ENCODE measurements around the gene MRPL23. TPM values are rescaled to one million over a fixed set of nuclear protein-coding genes. Genes with fewer than 3 reads are reported as not detected.

The MRPL23 gene
- total RNA-seq, 1 donor from 2014 or later, result 19.2 TPM

- FAIRE-seq (no peak), DNase-seq (ENCODE audit: low spot score in 2 of 2) (no peak)
Measured at GRCh38 chr11:1949302-1949701, 2.2 kb downstream of the MRPL23 start.

- no peak for DNase-seq (ENCODE audit: low spot score in 2 of 2)
- FAIRE-seq, result no peak
Measured at GRCh38 chr11:1949922-1950321, 2.8 kb downstream of the MRPL23 start.

DNA sequence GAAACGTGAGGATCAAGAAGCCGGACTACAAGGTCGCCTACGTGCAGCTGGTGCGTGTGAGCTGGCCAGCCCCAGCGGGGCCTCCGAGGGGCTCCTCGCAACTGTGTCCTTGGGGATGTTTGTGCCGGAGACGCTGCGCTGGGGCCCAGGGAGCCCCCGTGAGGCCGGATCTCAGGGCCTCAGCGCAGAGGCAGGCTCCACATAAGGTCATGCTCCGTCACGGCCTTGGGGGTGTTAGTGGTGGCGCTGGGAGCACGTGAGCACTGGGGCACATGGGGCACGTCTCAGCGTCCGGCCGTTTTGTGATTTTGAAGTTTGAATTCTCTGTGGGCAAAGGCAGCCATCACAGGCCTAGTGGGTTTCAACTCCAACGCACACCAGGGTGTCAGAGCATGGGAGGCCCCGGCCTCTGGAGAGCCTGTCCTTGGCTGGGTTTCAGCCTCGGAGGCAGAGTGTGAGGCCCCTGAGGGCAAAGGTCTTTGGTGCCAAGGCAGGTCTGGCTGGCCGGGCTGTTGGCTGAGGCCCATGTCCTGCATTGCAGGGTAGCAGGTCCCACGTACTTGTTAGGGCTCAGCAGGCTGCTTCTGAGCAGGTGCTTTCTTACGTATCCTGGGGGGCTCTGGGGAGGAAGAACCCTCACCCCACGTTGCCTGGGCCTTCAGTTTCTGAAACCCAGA, 5.8 kb downstream of the MRPL23 start:
- FAIRE-seq, result no peak
- DNase-seq (ENCODE audit: low spot score in 2 of 2), result no peak

DNA sequence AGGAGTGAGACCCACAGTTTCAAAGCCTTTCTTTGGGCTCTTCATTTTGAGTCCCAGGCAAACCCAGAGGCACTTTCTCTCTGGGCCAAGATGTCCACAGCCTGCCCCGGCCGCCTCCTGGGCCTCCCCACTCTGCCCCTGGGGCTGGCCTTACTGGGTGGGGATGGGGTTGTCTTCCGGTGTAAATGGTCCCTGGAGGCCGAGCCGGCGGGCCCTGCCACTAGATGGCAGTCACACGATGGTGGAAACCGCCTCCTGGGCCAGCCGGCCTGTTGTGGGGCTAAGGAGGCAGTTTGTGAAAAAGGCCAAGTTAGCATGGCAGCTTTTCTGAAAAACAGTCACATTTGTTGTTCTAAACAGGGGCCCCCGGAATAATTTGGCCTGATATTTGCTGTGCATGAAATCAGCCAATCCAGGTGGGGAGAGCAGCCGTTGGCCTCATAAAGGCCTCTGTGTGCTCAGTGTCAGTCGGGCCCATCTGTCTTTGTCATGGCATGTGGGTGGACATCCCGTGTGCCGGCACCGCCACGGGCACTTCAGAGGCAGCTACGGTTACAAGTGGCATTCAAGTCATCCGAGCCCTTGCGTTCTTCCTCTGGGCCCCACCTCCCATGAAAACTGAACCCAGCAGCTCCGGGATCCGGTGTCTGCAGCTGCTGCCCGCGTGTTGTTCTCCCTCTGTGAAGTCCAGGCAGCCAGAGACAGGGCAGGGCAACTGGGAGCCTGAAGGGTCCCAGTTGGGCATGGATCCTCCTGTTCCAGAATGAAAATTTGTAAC, 6.5 kb downstream of the MRPL23 start:
- FAIRE-seq, result no peak
- no peak for DNase-seq (ENCODE audit: low spot score in 2 of 2)

GRCh38 chr11:1958367-1958766, 11.2 kb downstream of the MRPL23 start:
- DNase-seq (ENCODE audit: low spot score in 2 of 2) (no peak), FAIRE-seq (no peak)

GRCh38 chr11:1959786-1960185, 12.7 kb downstream of the MRPL23 start:
- DNase-seq (ENCODE audit: low spot score in 2 of 2), result no peak
- no peak for FAIRE-seq

DNA sequence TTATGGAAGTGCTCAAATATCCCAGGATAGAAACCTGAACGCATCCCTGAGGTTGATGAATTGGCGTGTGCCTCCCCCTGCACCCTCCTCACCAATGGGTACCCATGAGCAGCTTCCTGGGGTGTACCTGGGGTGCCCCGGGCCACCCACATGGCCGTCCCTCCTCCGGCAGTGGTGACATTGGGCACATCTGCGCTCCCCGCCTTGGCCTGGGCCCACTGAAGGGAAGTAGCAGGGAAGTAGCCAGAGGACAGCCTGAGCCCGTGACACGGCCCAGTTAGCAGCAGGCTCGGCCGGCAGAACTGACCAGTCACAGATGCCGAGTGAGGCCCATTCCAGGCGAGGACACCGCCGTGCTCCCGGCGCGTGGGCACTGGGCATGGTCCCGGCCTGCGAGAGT, 16.7 kb downstream of the MRPL23 start:
- FAIRE-seq, result no peak
- DNase-seq (ENCODE audit: low spot score in 2 of 2), result no peak

DNA sequence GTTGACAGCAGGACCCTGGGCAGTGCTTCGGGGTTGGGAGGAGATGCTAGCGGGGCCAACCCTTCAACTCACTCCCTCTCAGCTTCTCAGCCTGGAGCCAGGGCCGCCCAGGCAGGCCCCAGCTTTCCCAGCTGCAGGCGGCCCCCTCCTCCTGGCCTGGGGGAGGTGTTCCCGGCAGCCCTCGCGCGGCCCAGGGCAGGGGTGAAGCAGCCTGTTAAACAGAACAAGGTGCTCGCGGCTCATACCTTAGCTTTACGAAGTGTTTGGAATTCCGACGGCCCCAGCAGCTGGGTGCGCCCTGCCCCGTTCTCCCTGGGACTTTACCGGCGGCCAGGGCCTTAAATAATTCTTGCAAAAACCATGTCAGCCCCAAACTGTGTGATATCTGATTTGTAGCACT, 17.2 kb downstream of the MRPL23 start:
- DNase-seq (ENCODE audit: low spot score in 2 of 2) (no peak), FAIRE-seq (no peak)

DNA sequence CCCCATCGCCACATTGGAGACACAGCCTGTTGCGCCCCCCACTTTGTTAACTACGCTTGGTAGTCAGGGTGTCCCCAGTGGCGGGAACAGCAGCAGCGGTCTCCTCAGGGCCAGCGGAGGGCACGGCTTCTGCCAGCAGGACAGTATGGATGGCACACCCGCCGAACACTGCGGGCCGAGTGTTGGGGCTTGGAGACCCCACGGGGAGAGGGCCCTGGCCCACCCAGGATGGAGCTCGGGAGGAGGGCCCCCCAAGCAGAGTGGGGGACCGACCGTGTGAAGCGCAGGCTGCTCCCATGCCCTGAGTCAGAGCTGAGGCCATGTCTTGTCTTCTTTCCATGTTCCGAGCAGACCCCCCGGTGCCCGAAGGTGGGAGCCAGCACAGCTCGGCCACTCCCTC, 17.8 kb downstream of the MRPL23 start:
- FAIRE-seq (no peak), DNase-seq (ENCODE audit: low spot score in 2 of 2) (no peak)

- DNase-seq (ENCODE audit: low spot score in 2 of 2) (no peak), FAIRE-seq (no peak)
Measured at GRCh38 chr11:1966531-1966930, 19.4 kb downstream of the MRPL23 start.

GRCh38 chr11:1967641-1968225, 20.6 kb downstream of the MRPL23 start:
- DNase-seq (ENCODE audit: low spot score in 2 of 2) (no peak), FAIRE-seq (no peak)

GRCh38 chr11:1968454-1969002, 21.4 kb downstream of the MRPL23 start:
- FAIRE-seq, result no peak
- DNase-seq (ENCODE audit: low spot score in 2 of 2), result no peak

GRCh38 chr11:1969035-1969434, 21.9 kb downstream of the MRPL23 start:
- DNase-seq (ENCODE audit: low spot score in 2 of 2), result no peak
- no peak for FAIRE-seq

DNA sequence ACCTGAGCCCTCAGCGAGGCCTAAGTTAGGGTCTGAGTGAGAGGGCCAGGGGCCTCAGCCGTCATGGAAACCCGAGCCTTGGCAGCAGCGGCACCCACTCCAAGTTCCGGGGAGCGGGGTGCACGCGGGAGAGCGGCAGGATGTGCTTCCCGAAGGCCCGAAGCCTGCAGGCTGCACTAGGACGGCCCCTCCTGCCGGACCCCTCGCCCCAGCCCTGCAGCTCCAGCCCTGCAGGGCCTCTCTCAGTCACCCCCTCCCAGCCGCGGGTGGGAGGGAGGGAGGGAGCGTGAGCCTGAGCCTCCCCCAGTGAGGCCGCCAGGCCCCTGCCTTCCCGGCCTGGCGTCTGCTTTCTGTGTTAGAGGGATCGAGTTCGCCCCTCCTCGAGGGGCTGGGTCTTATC, 22.6 kb downstream of the MRPL23 start:
- FAIRE-seq (no peak), DNase-seq (ENCODE audit: low spot score in 2 of 2) (no peak)

DNA sequence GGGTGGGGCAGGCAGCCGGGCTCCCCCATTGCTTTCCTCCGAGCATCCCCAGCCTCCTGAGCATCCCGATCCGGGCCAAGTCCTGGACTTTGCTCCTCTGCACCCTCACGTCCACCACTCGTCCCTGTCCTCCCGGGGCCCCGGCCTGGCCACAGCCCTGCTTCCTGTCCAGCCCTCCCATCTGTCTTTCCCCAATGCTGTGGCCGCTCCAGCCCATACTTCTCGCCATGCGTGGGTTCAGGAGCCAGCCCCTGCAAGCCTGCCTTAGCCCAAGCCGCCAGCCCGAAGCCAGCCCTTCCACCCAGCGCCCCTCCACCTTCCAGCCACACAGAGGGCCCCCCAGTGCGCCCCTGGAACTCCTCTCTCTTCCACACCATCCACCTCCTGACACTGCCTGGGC, 23.8 kb downstream of the MRPL23 start:
- no peak for FAIRE-seq
- DNase-seq (ENCODE audit: low spot score in 2 of 2), result no peak

DNA sequence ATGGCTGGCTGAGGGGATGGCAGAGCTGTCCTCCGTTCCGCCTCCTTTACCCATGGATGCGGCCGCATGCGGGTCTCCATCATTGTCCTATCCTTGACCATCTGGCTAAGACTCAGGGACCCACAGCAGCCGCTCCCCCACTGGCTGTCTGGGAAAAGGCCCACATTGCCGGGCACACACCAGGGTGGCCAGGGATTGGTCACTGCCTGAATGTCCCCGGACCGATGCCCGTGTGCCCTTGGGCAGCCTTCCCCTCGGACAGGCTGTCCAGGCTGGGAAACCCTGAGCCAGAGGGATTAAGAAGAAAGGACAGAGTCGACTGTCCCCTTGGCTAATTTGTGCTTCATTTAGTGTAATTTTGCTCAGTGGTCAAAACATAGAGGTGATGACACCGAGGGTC, 28.1 kb downstream of the MRPL23 start:
- DNase-seq (ENCODE audit: low spot score in 2 of 2) (no peak), FAIRE-seq (no peak)

- no peak for DNase-seq (ENCODE audit: low spot score in 2 of 2)
Measured at GRCh38 chr11:1978720-1979473, 31.8 kb downstream of the MRPL23 start.

GRCh38 chr11:1979607-1980006, 32.5 kb downstream of the MRPL23 start:
- FAIRE-seq (no peak), DNase-seq (ENCODE audit: low spot score in 2 of 2) (no peak)

More at GRCh38 chr11:1978720-1979473, 31.8 kb downstream of the MRPL23 start:
- no peak for FAIRE-seq

GRCh38 chr11:1982873-1983600, 35.9 kb downstream of the MRPL23 start:
- no peak for DNase-seq (ENCODE audit: low spot score in 2 of 2)
- FAIRE-seq, result no peak

GRCh38 chr11:1983601-1983961, 36.4 kb downstream of the MRPL23 start:
- no peak for FAIRE-seq
- no peak for DNase-seq (ENCODE audit: low spot score in 2 of 2)

Data from frontal cortex (tissue), 4 donors.